Measurements from ENCODE around the gene PRKCE. TPM values are rescaled to one million over a fixed set of nuclear protein-coding genes. Genes with fewer than 3 reads are reported as not detected.
"Not testable (repeated sequence)": the region's sequence is repeated elsewhere in the genome, so short reads cannot be mapped to it uniquely, and the experiment has no call there.

The PRKCE gene
- total and polyA plus RNA-seq, 7 experiments from 2014 or later, result 1.4 to 37.9 (median 19.5) TPM

DNA sequence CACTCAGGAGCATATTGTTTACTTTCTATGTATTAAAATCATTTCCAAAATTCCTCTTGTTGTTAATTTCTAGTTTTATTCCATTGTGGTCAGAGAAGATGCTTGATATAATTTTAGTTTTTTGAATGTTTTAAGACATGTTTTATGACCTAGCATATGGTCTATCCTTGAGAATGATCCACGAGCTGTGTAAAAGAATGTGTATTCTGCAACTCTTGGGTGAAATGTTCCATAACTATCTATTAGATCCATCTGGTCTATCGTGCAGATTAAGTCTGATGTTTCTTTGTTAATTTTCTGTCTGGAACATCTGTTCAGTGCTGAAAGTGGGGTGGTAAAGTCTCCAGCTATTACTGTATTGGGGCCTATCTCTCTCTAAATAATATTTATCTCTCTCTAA is 562.4 kb downstream of the PRKCE start:
- Histone ChIP-seq H3K4me1 (ENCODE audit: control insufficient read depth in 2 of 2, insufficient read depth in 2 of 2, low read length in 2 of 2) (no peaks in the 10 kb centered on the region), H3K9me3 (ENCODE audit: control insufficient read depth in 2 of 3, low read length in 3 of 3) (no peaks in the 10 kb centered on the region), H3K27ac (ENCODE audit: low read depth, low read length) (no peak overlapping the region), H3K27me3 (ENCODE audit: control insufficient read depth in 2 of 2, insufficient read depth in 2 of 2, low read length in 2 of 2) (no peaks in the 10 kb centered on the region), H3K36me3 (ENCODE audit: control insufficient read depth in 2 of 3, insufficient read depth in 3 of 3, low read length in 3 of 3) (no peaks in the 10 kb centered on the region), H3K4me3 (ENCODE audit: low read length) (no peak overlapping the region)
- no peak for ATAC-seq
- H3K9me3 Mint-ChIP-seq, result peaks cover 11 to 73% (median 24%) of the 10 kb centered on the region in 11 donors
- H3K4me1 Mint-ChIP-seq, result no peaks in the 10 kb centered on the region
- peaks cover 0 to 55% (median 12%) of the 10 kb centered on the region in 5 donors for H3K27me3 Mint-ChIP-seq
- no peak overlapping the region for H3K4me3 Mint-ChIP-seq
- ChIA-PET CTCF (no interaction called here), POLR2A (no interaction called here)
- DNase-seq, result no peak
- H3K27ac Mint-ChIP-seq, result no peak overlapping the region
- peaks cover 5 to 25% (median 14%) of the 10 kb centered on the region in 5 donors for H3K36me3 Mint-ChIP-seq
- intact Hi-C loops (cut with micrococcal nuclease), result no loop called here

DNA sequence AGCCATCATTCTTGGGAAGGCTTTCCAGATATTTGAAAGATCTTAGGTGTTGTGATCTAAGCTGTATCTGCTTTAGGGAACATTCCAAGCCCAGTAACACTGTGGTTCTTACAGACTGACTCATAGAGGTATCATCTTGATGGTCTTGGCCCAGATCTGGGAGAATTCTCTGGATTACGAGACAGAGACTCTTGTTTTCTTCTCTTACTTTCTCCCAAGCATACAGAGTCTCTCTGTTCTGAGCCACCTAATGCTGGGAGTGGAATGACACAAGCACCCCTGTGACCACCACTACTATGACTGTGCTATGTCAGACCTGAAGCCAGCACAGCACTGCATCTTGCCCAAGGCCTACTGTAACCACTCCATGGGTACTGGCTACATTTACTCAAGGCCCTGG is 564.7 kb downstream of the PRKCE start:
- H3K27me3 Mint-ChIP-seq, result peaks cover 0 to 58% (median 21%) of the 10 kb centered on the region in 5 donors
- H3K9me3 Mint-ChIP-seq, result peaks cover 6 to 61% (median 24%) of the 10 kb centered on the region in 11 donors
- Histone ChIP-seq H3K36me3 (ENCODE audit: control insufficient read depth in 2 of 3, insufficient read depth in 3 of 3, low read length in 3 of 3) (no peaks in the 10 kb centered on the region), H3K27ac (ENCODE audit: low read depth, low read length) (no peak overlapping the region), H3K4me3 (ENCODE audit: low read length) (no peak overlapping the region), H3K9me3 (ENCODE audit: control insufficient read depth in 2 of 3, low read length in 3 of 3) (no peaks in the 10 kb centered on the region), H3K4me1 (ENCODE audit: control insufficient read depth in 2 of 2, insufficient read depth in 2 of 2, low read length in 2 of 2) (no peaks in the 10 kb centered on the region), H3K27me3 (ENCODE audit: control insufficient read depth in 2 of 2, insufficient read depth in 2 of 2, low read length in 2 of 2) (no peaks in the 10 kb centered on the region)
- ChIA-PET POLR2A (no interaction called here), CTCF (no interaction called here)
- H3K4me1 Mint-ChIP-seq, result peaks cover 0 to 6% (median 0%) of the 10 kb centered on the region in 7 donors
- H3K27ac Mint-ChIP-seq, result no peak overlapping the region
- DNase-seq (no peak), ATAC-seq (no peak)
- intact Hi-C loops (cut with micrococcal nuclease), result no loop called here
- no peak overlapping the region for H3K4me3 Mint-ChIP-seq
- H3K36me3 Mint-ChIP-seq, result peaks cover 5 to 31% (median 20%) of the 10 kb centered on the region in 5 donors

DNA sequence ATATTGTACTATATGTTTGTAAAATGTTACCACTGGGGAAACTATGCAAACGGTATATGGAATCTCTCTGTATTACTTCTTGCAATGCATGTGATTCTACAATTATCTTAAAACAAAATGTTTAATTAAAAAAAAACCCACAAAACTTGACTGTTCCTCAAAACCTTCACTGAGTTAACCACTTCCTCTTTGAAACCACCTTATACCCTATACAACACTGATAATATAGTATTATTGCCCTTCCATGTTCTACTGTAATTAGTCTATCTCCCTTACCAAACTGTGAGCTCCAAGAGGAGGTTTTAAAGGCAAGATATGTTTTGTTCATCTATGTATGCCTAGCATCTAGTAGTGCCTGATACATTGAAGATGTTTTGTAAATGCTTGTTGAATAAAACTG is 572.0 kb downstream of the PRKCE start:
- Mint-ChIP-seq H3K4me3 (peak overlapping the region in 8 of 10 donors; percentile 1 to 64 (median 19)), H3K36me3 (peaks cover 0 to 36% (median 8%) of the 10 kb centered on the region in 5 donors), H3K9me3 (peaks cover 0 to 32% (median 6%) of the 10 kb centered on the region in 11 donors), H3K27me3 (peaks cover 0 to 64% (median 6%) of the 10 kb centered on the region in 5 donors), H3K27ac (peak overlapping the region in 2 of 9 donors; percentile 8 to 53), H3K4me1 (peaks cover 11 to 31% (median 18%) of the 10 kb centered on the region in 7 donors)
- H3K27ac ChIP-seq (ENCODE audit: low read depth, low read length); CTCF ChIA-PET; H3K36me3 ChIP-seq (ENCODE audit: control insufficient read depth in 2 of 3, insufficient read depth in 3 of 3, low read length in 3 of 3); H3K9me3 ChIP-seq (ENCODE audit: control insufficient read depth in 2 of 3, low read length in 3 of 3); H3K4me3 ChIP-seq (ENCODE audit: low read length); H3K27me3 ChIP-seq (ENCODE audit: control insufficient read depth in 2 of 2, insufficient read depth in 2 of 2, low read length in 2 of 2); POLR2A ChIA-PET; intact Hi-C loops (cut with micrococcal nuclease); H3K4me1 ChIP-seq (ENCODE audit: control insufficient read depth in 2 of 2, insufficient read depth in 2 of 2, low read length in 2 of 2); DNase-seq: not testable (repeated sequence)
- peak; percentile 60 for ATAC-seq

DNA sequence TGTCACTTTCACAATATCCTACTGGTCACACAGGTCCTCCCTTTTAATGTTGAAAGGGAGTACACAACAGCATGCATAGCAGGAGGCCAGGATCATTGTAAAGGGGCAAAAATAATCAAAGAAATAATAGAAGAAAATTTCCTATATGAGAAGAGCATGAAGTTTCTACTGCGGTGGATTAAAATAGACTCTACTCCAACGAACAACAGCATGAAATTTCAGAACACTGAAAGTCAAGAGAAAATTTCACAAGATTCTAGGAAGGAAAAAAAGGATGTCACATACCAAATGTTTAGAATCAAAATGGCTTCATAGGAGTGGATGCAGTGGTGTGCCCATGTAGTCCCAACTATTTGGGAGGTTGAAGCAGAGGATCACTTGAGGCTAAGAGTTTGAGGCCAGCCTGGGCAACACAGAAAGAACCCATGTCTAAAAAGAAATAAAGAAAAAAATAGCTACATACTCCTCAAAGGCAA is 573.7 kb downstream of the PRKCE start:
- Histone ChIP-seq H3K27ac (ENCODE audit: low read depth, low read length) (no peak overlapping the region), H3K9me3 (ENCODE audit: control insufficient read depth in 2 of 3, low read length in 3 of 3) (no peaks in the 10 kb centered on the region), H3K36me3 (ENCODE audit: control insufficient read depth in 2 of 3, insufficient read depth in 3 of 3, low read length in 3 of 3) (no peaks in the 10 kb centered on the region), H3K4me1 (ENCODE audit: control insufficient read depth in 2 of 2, insufficient read depth in 2 of 2, low read length in 2 of 2) (peaks cover 0 to 4% of the 10 kb centered on the region in 2 donors), H3K4me3 (ENCODE audit: low read length) (no peak overlapping the region), H3K27me3 (ENCODE audit: control insufficient read depth in 2 of 2, insufficient read depth in 2 of 2, low read length in 2 of 2) (no peaks in the 10 kb centered on the region)
- ATAC-seq, result no peak
- Mint-ChIP-seq H3K9me3 (peaks cover 0 to 21% (median 2%) of the 10 kb centered on the region in 11 donors), H3K4me1 (peaks cover 13 to 40% (median 20%) of the 10 kb centered on the region in 7 donors), H3K27ac (no peak overlapping the region), H3K4me3 (no peak overlapping the region), H3K27me3 (peaks cover 0 to 56% (median 5%) of the 10 kb centered on the region in 5 donors), H3K36me3 (peaks cover 0 to 25% (median 0%) of the 10 kb centered on the region in 5 donors)
- DNase-seq, result no peak
- ChIA-PET POLR2A (interaction anchor here (1.0 kb wide), 1 partner anchor 14 kb away, joined by 3 read pairs; no protein-coding TSS in a partner anchor), CTCF (no interaction called here)
- intact Hi-C loops (cut with micrococcal nuclease), result loop anchor here in 1 of 2 donors (5.0 kb wide), 2 partner anchors 38 to 127 kb away; no protein-coding TSS in a partner anchor

DNA sequence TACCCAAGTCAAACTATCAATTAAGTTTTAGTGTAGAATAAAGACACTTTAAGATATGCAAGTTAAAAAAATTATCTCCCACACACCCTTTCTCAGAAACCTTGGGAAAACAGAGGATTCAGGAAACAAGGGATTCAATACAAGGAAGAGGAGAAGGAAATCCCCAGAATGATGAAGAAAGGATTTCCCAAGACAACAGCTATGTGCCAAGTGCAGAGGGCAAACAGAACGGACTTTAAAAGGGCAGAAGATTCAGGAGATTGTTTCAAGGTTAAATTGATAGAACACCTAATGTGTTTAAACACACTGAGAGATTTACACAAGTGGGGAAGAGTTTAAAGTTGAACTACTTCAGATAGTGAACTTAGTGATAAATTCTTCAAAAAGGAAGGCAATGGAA is 574.3 kb downstream of the PRKCE start:
- no peaks in the 10 kb centered on the region for H3K9me3 ChIP-seq (ENCODE audit: control insufficient read depth in 2 of 3, low read length in 3 of 3)
- Mint-ChIP-seq H3K9me3 (peaks cover 0 to 19% (median 2%) of the 10 kb centered on the region in 11 donors), H3K27ac (peak overlapping the region in 1 of 9 donors; percentile 13), H3K4me1 (peaks cover 13 to 45% (median 24%) of the 10 kb centered on the region in 7 donors), H3K27me3 (peaks cover 0 to 50% (median 4%) of the 10 kb centered on the region in 5 donors), H3K36me3 (peaks cover 0 to 20% (median 0%) of the 10 kb centered on the region in 5 donors), H3K4me3 (no peak overlapping the region)
- H3K4me3 ChIP-seq (ENCODE audit: low read length), result no peak overlapping the region
- ATAC-seq (no peak), DNase-seq (no peak)
- ChIA-PET POLR2A (no interaction called here), CTCF (no interaction called here)
- peaks cover 0 to 4% of the 10 kb centered on the region in 2 donors for H3K4me1 ChIP-seq (ENCODE audit: control insufficient read depth in 2 of 2, insufficient read depth in 2 of 2, low read length in 2 of 2)
- intact Hi-C loops (cut with micrococcal nuclease), result loop anchor here in 1 of 2 donors (5.0 kb wide), 2 partner anchors 38 to 127 kb away; no protein-coding TSS in a partner anchor
- no peaks in the 10 kb centered on the region for H3K27me3 ChIP-seq (ENCODE audit: control insufficient read depth in 2 of 2, insufficient read depth in 2 of 2, low read length in 2 of 2)
- H3K27ac ChIP-seq (ENCODE audit: low read depth, low read length), result no peak overlapping the region
- H3K36me3 ChIP-seq (ENCODE audit: control insufficient read depth in 2 of 3, insufficient read depth in 3 of 3, low read length in 3 of 3), result no peaks in the 10 kb centered on the region

DNA sequence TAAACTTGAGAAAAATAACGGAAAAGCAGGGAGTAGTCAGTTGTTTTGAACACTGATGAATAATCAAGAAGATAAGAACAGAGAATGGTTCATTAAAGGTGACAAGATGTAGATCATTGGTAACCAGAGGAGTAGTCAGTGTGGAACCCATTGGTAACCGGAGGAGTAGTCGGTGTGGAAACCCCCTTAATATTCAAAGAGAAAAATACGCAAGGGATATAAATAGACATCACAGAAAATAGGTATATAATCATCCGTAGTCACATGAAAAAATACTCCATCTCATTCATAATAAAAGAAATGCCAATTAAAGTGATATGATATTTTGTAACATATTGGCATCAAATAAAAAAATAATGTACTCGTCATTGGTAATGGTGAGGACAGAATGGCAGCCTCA is 575.1 kb downstream of the PRKCE start:
- CTCF ChIA-PET, result no interaction called here
- Histone ChIP-seq H3K27me3 (ENCODE audit: control insufficient read depth in 2 of 2, insufficient read depth in 2 of 2, low read length in 2 of 2) (no peaks in the 10 kb centered on the region), H3K4me1 (ENCODE audit: control insufficient read depth in 2 of 2, insufficient read depth in 2 of 2, low read length in 2 of 2) (peaks cover 0 to 4% of the 10 kb centered on the region in 2 donors), H3K36me3 (ENCODE audit: control insufficient read depth in 2 of 3, insufficient read depth in 3 of 3, low read length in 3 of 3) (no peaks in the 10 kb centered on the region), H3K4me3 (ENCODE audit: low read length) (no peak overlapping the region), H3K27ac (ENCODE audit: low read depth, low read length) (no peak overlapping the region), H3K9me3 (ENCODE audit: control insufficient read depth in 2 of 3, low read length in 3 of 3) (no peaks in the 10 kb centered on the region)
- H3K27me3 Mint-ChIP-seq, result peaks cover 0 to 43% (median 4%) of the 10 kb centered on the region in 5 donors
- ATAC-seq (no peak), DNase-seq (no peak)
- no peak overlapping the region for H3K4me3 Mint-ChIP-seq
- POLR2A ChIA-PET, result no interaction called here
- peaks cover 13 to 52% (median 24%) of the 10 kb centered on the region in 7 donors for H3K4me1 Mint-ChIP-seq
- intact Hi-C loops (cut with micrococcal nuclease), result loop anchor here in 1 of 2 donors (5.0 kb wide), 2 partner anchors 39 to 126 kb away; no protein-coding TSS in a partner anchor
- H3K27ac Mint-ChIP-seq, result no peak overlapping the region
- peaks cover 0 to 18% (median 0%) of the 10 kb centered on the region in 11 donors for H3K9me3 Mint-ChIP-seq
- peaks cover 0 to 17% (median 0%) of the 10 kb centered on the region in 5 donors for H3K36me3 Mint-ChIP-seq

DNA sequence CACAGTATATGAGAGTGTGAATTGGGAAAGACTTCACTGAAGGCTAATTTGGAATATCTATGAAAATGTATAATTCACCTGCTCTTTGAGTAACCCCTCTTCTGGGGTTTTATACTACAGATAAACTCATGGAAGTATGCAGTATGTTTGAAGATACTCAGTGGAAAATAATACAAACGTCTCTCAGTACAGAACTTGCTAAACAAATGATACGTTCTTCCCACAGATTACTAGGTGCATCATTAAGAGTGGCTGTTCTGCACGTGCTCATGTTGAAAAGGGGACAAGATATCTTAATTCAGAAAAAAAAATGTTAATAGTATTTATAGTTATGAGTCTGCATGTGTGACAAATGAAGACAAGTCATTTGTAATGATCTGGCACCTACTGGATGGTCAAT is 575.5 kb downstream of the PRKCE start:
- Mint-ChIP-seq H3K27ac (no peak overlapping the region), H3K36me3 (peaks cover 0 to 17% (median 0%) of the 10 kb centered on the region in 5 donors), H3K27me3 (peaks cover 0 to 39% (median under 1%) of the 10 kb centered on the region in 5 donors), H3K4me3 (no peak overlapping the region), H3K4me1 (peaks cover 13 to 54% (median 24%) of the 10 kb centered on the region in 7 donors), H3K9me3 (peaks cover 0 to 15% (median 0%) of the 10 kb centered on the region in 11 donors)
- H3K4me3 ChIP-seq (ENCODE audit: low read length), result no peak overlapping the region
- intact Hi-C loops (cut with micrococcal nuclease), result loop anchor here in 1 of 2 donors (5.0 kb wide), 2 partner anchors 40 to 125 kb away; no protein-coding TSS in a partner anchor
- DNase-seq, result no peak
- no peaks in the 10 kb centered on the region for H3K36me3 ChIP-seq (ENCODE audit: control insufficient read depth in 2 of 3, insufficient read depth in 3 of 3, low read length in 3 of 3)
- POLR2A ChIA-PET, result no interaction called here
- H3K9me3 ChIP-seq (ENCODE audit: control insufficient read depth in 2 of 3, low read length in 3 of 3), result no peaks in the 10 kb centered on the region
- ATAC-seq, result no peak
- H3K27me3 ChIP-seq (ENCODE audit: control insufficient read depth in 2 of 2, insufficient read depth in 2 of 2, low read length in 2 of 2), result no peaks in the 10 kb centered on the region
- H3K4me1 ChIP-seq (ENCODE audit: control insufficient read depth in 2 of 2, insufficient read depth in 2 of 2, low read length in 2 of 2), result peaks cover 0 to 4% of the 10 kb centered on the region in 2 donors
- CTCF ChIA-PET, result no interaction called here
- H3K27ac ChIP-seq (ENCODE audit: low read depth, low read length), result no peak overlapping the region
